Glomerular visceral epithelial cell (primary cell): ENCODE data around the gene TPCN1.

Experiments used
- DNase-seq: peaks from one replicate; pipeline ENCODE4 v3.0.0-alpha.2; 2016; ENCODE audit errors: extremely low spot score

TPCN1 gene

DNA sequence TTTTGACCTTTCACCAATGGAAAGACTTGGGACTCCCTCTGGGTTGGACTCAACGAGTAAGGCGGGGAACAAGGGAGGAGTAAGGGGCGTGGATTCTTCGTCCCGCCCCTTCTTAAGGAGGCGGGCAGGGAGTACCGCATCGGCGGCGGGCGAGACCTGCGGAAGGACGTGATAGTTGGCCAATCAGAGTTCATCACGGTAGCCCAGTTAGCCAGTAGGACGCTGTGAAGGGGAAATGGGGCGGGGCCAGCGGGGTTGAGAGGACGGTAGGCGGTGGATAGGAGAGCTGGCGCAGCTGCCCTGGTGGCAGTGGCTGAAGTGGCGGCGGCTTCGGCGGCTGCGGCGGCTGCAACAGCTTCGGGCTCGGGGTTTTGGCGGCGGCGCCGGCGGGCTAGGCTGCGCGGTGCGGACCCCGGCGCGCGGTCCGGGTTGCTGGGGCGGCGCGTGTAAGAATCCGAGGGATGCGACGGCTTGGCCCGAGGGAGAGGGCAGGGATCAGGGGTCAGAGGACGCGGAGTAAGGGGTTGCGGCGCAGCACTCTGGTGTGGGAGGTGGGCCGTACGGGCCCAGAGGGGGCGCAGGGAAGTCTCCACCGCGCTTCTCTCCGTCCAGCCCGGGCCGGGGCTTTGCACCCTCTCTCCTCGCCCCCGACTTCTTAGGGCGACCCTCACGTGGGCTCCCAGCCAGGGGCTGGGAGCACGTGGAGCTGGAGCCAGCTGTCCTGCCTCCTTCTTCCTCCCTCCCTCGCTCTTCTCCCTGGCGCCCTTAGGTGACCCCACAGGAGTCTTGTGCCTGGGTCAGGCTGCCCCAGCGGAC is at the start of gene TPCN1:
TSS of gene TPCN1 (plus strand) at position 284 of the 816 bp plus-strand sequence. CDS start 5,389 bp downstream, outside the sequence.
- peak; percentile 100 for DNase-seq

DNA sequence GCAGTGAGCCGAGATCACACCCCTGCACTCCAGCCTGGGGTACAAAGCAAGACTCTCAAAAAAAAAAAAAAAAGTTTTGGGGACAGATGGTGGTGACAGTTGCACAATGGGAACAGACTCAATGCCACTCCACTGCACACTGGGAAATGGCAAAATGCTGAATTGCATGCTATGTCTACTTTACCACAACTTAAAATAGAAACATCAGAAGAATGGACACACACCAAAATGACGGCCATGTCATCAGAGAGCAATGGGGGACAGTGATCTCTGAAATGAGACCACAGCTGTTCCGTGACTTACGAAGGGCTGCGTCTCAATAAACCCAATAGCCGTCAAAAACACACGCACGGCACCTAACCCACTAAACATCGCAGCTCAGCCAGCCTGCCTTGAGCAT is 49.7 kb upstream of the TPCN1 start:
- DNase-seq = no peak

DNA sequence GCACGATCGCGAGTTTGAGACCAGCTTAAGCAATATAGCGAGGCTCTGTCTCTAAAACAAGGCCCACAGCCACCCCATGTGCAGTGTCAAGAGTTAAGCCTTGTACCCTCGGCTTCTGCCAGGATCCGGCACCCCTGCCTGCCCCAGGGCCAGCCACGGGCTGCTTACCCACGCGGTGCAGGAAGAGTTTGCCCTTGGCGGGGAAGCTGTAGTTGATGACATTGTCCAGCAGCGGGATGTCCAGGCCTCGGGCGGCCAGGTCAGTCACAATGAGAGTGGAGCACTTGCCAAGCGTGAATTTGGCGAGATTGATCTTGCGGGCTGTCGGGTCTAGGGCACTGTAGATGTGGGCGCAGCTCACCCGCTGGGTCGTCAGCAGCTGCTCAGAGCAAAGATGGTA is 49.1 kb upstream of the TPCN1 start:
- DNase-seq = no peak

DNA sequence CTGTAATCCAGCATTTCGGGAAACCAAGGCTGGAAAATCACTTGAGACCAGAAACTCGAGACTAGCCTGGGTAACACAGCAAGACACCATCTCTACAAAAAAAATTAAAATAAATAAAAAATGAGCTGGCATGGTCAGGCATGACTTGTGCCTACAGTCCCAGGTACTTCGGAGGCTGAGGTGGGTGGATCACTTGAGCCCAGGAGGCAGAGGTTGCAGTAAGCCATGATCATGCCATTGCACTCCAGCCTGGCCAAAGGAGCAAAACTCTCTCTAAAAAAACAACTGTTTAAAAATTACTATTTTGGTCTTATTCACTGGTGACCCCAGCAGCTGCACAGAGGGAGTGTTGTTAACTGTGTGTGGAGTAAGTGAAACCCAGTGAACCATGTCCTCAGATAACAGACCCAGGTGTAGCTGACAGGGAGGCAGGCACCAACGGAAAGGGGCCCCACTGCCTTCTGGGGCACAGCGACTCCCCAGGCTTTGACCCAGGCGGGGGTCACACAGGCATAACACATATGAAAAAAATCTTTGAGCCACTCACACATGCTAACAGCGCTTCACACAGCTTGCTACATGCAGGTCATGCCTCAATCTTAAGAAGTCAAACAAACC is 48.1 kb upstream of the TPCN1 start:
- DNase-seq = no peak

DNA sequence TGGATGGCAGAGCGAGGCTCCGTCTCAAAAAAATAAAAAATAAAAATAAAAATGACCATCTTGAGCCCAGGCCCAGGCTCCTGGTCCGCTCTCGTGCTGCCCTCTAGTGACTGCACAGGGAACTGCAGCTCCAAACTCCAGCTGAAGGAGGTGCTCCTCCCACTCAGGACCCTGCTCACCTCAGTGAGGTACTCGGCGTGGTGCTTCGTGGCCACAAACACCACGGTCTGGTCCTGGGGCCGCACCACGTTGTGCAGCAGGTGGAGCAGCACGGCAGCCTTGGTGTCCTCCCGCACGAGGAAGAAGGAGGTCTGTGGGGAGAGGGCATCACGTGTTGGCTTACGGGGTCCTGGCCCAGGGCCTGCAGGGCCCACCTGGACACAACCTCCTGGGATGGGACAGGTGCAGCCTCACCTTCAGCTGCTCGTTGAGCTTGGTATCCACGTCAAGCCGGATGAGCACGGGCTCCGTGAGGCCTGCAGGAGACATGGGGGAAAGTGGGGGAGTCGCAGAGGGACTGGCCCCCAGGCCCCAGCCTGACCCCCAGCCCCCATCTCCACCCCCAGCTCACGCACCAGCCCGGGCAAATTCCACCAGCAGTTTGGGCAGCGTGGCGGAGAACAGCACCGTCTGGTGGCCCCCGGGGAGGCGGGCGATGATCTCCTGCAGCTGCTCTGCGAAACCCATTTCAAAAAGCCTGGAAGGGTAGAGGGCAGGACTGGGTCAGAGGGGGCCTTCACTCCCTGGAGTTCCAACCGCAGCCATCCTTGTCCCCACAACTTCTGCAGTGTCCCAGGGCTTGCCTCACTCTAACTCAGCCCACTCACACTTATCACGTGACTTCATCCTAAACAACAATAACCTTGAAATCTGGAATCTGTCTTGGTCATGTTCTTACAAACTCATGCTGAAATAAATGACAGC is 46.5 kb upstream of the TPCN1 start:
- DNase-seq = peak; percentile 72

DNA sequence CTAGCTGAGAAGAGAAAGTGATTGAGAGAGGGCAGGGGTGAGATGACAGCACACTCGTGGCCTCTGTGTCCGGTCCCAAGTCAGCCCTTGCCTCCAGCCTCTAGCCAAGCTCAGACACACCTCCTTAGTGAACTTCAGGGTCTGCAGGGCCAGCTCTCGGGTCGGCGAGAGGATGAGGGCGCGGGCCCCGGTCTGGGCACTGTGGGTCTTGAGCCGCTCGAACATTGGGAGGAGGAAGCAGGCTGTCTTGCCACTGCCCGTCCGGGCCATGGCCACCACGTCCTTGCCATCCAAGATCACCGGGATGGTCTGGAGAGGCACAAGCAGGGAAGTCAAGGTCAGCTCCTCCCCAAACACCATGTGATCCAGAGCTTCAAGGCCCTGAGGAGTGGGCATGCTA is 42.2 kb upstream of the TPCN1 start:
- DNase-seq = no peak

DNA sequence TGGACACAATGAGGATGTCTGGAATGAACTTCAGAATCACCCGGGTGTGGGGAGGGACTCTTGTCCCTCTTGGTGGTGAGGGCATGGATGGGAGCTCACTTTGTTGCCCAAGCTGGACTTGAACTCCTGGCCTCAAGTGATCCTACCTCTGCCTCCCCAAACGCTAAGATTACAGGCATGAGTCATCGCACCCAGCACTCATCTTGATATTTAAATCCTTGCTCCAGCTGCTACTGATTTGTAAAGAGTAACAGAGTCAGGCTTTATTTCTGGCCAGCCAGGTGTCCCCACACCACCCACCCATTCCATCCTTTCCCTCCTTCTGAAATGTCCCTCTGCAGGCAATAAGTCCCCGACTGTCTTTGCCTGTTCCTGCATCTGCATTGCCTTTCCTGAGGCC is 40.9 kb upstream of the TPCN1 start:
- no peak for DNase-seq

DNA sequence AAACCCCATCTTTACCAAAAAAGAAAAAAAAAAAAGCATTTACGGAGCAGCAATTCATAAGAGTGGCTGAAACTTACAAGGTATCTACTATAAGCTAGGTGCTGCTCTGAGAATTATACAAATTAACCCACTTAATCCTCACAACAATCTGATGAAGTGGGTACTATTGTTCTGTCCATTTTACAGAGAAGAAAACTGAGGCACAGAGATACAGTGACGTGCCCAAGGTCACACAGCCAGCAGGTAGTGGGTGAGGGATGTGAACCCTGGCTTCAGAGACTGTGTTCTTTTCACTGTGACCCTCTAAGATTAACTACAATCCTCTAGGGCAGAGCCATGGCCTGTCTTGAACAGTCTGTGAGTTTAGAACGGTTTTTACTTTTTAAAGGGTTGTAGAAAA is 39.3 kb upstream of the TPCN1 start:
- DNase-seq = no peak

DNA sequence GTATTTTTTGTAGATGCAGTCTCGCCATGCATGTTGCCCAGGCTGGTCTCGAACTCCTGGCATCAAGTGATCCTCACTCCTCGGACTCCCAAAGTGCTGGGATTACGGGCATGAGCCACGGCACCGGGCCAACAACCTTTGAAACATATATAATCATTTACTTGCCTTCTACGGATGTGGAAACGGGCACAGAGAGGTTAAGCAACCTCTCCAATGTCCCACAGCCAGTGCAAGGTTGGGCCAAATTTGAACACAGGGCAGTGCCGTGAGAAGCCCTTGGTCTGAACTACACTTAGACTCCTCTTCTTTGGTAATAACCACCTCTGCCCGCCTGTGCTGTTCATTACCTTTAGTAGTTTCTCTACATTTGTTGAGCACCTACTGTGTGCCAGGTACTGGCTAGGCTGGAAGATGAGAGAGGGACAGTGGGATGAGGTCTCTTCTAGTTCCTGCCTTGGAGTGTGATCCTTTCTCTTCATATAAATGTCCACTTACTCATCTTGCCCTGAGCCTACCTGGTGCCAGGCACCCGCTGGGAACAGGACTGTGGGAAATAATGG is 38.2 kb upstream of the TPCN1 start:
- no peak for DNase-seq

DNA sequence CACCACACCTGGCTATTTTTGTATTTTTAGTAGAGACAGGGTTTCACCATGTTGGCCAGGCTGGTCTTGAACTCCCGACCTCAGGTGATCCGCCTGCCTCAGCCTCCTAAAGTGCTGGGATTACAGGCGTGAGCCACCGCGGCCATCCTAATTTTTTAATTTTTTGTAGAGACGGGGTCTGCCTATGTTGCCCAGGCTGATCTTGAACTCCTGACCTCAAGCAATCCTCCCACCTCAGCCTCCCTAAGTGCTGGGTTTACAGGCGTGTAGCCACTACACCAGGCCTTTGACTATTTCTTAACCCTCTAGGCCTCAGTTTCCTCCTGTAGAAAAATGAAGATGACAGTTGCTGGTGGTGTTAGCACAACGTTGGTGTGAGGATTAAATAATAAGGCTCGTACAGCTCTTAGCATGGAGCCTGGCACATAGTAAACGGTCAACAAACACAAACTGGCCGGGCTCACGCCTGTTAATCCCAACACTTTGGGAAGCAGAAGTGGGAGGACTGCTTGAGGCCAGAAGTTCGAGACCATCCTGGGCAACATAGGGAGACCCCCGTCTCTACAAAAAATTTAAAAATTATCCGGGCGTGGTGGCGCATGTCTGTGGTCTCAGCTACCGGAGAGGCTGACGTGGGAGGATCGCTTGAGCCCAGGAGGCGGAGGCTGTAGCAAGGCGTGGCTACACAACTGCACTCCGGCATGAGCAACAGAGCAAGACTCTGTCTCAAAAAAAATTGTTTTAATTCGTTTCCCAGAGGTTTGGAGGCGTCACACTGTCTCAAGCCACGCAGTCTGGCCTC is 37.0 kb upstream of the TPCN1 start:
- DNase-seq = no peak

DNA sequence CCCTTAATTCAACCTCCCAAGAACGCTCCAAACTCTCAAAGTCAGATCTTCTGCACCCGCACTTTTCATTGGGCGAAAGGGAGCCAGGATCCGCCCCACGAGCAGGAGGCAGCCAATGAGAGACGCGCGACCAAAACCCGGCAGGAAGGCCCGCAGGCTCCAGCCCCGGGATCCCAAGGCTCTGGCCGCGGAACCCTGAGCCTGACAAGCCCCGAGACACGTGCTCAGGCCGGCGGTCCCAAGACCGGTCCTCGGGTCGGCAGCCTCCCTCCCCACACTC is 36.4 kb upstream of the TPCN1 start:
- DNase-seq = peak; percentile 87

DNA sequence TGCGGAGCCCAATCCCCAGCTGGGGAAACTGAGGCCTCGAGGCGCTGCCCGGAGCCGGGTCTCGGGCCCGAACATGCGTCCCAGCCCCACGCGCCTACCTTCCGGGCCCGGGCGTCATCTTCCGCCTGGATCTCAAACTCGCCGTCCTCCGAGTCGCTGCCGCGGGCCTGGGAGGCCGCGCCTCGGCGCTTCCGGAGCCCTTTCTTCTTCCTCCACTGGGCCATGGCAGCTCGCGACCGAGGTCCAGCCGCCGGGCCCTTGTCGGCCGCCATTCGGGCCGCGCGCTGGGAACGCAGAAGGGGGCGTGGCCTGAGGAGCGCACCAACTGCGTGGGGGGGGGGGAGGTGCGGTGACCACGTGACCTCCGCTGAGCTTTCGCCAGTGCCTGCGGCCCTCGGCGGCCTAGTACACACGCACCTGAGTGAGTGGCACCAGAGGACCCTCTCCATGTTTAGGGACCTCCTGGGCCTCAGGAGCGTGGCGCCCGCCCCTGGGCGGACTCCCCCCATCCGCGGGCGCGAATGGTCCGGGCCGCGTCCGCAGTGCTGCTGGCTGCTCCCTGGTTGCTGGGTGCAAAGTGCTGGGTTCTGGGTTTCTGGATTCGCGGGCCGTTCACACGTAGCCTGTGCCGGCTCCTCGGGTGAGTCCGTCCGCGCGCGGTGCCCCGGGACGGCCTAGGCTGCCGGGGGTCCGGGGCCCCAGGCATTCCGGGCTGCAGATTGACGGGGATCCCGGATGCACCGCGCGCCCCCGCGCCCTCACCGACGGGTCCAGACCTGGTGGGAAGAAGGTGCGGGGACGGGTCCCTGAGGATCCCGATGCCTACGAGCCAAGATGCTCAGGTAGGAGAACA is 35.9 kb upstream of the TPCN1 start, which contains the start of the genes DDX54 and RITA1:
TSS of gene DDX54 (minus strand) at position 299 of the 853 bp plus-strand sequence. CDS start at position 272, 27 bp downstream.
TSS of gene RITA1 (plus strand) at position 542 of the 853 bp plus-strand sequence. CDS start 1,026 bp downstream, outside the sequence.
- DNase-seq = peak; percentile 74

DNA sequence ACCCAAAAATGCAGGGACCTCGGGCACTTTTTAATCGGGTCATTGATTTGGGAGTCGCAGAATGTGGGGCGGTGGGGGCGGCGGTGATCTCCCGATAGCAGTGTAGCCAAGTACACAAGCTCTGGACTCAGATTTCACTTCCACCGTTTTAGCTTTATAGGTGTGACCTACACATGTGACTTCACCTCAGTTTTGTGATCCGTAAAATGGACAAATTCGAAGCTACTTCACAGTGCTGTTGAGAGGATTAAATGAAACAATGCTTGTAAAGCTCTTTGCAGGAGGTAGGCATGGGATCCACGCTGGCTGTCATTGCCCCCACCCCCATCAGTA is 35.3 kb upstream of the TPCN1 start:
- no peak for DNase-seq

DNA sequence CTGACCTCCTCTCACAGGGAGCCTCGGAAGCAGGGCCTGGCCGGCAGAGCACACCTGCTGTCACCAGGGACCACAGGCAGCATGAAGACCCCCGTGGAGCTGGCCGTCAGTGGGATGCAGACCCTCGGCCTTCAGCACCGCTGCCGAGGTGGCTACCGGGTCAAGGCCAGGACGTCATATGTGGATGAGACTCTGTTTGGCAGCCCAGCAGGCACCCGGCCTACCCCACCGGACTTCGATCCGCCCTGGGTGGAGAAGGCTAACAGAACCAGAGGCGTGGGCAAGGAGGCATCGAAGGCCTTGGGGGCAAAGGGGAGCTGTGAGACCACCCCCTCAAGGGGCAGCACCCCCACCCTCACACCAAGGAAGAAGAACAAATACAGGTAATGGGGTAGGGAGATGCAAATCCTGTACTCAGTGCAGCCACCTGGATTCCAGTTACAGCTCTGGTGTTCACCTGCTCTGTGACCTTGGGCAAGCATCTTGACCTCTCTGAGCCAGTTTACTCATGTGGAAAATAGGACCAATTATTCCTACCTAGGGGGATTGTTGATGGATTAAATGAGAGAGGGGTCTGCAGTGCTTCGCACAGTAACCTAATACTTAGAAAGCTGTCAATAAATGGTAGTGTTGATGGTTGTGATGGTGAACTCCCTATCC is 34.5 kb upstream of the TPCN1 start:
- DNase-seq = no peak

DNA sequence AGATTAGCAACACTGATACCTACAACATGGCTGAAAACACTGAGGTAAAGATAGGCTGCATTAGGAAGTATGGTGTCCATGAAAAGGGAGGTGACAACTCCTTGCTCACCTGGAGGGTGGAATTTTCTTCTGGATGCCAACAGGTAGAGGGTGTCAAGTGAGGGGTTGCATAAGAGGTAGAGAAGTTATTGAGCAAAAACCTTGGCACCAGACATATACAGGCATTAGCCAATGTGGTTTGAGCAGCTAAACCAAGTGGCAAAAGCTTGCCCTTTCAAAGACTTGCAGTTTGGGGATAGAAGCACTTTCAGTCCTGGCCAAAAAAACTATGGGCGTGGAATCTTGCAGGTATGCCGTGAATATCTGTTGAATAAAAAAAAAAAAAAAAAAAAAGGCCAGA is 31.9 kb upstream of the TPCN1 start:
- DNase-seq = no peak

DNA sequence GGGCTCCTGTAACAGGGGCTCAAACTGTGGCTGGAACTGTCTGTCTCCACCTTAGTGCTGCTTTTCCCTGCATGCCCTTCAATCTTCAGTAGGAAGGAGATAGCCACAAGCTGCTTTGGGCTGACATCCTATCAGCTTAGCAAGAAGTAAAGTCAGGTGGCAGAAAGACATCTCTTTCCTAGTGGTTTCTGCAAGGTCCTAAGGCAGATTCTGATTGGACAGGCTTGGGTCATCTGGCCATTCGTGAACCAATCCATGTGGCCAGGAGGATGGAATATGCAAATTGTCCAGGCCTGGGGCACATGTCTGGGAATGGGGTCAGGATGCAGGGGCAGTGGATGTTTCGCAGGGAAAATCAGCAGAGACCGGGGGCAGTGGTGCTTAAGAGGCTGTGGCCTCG is 30.5 kb upstream of the TPCN1 start:
- DNase-seq = peak; percentile 30

DNA sequence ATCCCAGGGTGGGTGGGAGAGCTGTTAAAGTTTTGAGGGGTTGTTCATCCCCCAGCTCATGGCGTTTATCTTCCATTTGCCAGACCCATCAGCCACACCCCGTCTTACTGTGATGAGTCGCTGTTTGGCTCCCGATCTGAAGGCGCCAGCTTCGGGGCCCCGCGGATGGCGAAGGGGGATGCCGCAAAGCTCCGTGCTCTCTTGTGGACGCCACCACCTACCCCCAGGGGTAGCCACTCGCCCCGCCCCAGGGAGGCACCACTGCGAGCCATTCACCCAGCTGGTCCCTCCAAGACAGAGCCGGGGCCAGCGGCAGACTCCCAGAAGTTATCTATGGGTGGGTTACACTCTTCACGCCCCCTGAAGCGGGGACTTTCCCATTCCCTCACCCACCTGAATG is 30.0 kb upstream of the TPCN1 start:
- no peak for DNase-seq

DNA sequence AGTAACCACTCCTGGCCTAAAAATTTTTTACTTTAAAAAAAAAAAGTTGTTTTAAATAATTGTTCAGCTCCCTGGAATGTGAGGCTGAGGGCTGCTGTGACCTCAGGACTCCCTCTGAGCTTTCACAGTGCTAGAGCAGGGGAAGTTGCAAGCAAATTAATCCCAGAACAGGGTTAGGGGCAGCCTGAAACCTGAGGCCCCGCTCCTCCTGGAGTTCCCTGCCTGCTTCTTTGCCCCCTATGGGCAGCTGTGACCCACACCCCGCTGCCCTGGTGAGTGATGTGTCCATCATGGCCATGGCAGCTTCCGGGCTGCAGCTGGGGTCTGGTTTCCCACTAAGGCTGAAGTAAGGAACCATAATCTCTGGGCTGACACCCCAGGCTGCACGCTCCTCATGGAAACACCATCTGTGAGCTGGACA is 26.3 kb upstream of the TPCN1 start:
- peak; percentile 69 for DNase-seq

DNA sequence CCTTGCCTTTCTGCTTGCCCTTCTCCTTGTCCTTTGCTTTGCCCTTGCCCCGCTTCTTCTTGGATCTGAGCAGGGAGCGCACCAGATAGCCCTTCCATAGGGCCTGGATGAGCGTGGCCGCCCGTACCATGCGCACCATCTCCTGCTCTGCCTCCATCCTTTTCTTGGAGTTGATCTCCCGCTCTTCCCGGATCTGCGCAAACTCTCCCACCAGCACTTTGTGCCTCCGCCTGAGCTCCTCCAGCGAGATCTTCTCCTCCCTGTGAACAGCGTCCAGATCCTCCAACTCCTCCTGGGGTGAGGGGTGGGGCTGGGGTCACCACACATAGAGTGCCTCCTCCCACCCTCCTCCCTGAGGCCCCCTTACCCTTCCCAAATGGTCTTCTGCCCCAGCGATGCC is 25.7 kb upstream of the TPCN1 start:
- DNase-seq = no peak

DNA sequence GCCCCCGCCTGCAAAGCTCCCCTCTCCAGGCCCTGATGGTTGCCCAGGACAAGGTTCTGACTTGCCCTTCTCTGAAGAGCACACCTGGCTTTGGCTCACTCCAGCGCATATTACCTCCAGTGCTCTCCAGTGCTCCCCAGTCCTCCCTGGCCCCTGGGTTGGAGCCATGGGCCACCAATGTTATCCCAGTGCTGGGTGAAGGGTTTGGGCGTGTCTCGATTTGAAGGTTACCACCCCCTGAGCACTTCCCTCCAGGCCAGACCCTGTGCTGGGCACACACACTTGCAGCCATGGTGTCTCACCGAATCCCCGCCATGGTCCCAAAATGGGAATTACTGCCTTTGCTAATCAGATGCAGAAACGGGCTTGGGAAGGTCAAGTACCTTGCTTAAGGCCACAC is 24.7 kb upstream of the TPCN1 start:
- no peak for DNase-seq
